ENCODE measurements around the gene GREB1.

Gene GREB1

DNA sequence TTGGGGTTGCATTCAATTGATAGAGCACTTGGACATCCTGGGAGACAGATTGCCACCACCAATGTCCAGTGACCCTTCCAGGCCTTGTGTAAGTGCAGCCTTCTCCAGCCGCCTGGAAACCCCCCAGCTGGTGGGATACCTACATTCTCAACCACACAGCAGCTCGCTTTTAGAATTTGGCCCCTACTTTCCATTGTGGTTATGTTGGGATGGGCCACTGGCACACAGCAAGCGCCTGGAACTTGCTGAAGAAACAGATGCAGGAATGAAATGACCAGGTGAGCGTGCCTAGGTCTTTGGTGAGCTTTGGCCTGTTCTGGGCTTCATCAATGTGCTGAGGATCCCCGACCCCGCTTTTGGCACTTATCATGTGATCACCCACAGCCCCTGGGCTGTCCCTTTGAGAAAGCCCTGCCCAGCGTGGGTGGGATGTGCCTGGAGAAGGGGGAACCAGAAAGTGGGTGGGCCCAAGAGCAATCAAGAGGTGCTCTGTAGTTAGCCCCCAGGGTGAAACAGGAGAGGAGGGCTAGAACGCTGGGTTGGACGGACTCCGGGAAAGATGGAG lies 152.1 kb downstream of the GREB1 start:
- no peak for DNase-seq

DNA sequence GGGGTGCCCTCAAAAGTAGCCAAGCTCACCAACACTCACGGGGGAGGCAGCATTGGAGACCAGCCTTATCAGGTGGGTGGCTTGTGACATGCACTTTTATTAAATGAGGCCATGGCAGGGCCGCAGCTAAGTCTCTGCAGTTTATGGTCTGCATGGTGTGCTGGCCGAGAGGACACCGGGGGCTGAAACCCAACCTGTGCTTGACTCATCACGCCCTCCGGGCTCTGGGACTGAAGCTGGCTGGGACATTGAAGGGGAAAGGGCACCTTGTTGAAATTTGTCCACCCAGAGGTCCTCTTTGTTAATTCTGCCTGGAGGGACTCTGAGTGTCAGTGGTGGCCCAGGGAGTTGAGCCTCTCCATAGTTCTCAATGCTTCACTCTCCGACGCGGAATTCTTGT lies 153.9 kb downstream of the GREB1 start:
- DNase-seq = no peak

DNA sequence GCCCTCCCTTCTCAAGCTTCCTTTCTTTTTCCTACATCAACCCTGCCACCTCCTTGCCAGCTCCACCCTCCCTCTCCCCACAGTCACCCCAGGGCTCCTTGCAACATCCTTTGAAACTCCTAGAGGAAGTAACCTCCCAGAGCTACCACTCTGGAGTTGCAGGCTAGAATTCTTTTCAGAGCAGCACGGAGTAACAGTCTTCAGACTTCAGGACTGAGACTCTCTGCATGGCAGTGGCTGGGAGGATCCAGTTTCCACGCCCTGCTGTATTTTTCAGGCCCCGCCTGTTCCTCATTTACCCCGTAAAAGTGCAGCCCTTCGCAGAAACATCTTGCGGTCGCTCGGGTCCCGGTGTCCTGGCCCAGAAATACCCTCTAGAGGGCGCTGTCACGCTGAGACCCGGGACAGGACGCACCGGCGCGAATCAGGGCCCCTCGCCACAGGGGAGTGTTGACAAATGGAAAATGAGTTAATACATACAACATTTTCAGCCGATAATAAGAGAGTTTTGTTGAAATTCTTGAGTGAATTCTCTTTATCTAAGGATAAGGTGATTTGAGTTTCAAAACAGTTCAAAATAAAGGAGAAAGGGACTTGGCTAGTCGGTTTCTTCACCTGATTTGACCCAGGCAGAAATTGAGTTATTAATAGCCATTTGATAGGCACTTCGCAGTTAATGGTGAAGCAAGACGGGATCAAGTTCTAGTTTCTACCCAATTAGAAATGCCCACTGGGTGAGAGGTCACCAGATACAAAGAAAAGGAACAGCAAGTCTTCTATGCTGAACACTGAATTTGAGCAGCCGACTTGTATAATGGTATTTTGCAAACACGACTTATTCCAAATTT lies 154.6 kb downstream of the GREB1 start:
- DNase-seq = peak; percentile 84

DNA sequence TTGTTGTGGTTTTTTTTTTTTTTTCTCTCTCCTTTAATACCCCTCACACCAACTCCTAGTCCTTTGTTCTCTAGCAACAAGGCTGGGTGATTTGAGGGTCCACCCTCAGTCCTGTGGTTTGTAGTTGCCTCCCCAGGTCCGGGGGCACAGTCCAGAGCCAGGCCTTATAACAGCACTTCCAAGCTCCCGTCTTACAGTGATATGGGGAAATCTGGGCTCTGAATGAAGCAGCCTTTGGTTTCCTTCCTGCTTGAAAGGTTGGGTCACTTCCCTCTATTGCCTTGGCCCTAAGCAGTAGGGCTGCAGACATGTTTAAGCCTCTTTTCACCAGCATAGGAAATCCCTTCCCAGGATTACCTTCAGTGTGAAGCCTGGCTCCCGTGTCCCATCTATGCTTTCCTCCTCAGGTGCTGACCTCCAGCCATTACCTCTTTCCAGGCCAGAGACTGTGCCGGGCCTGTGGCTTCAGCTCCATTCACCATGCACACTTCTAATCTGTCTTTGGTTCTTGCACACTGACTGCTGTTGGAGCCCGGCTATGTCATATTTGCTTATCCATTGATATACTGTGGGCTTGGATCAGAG lies 157.3 kb downstream of the GREB1 start:
- DNase-seq = no peak
